Ishikawa (cell line): Measurements from ENCODE around the gene C16orf86.

Source experiments
- CEBPB ChIP-seq: IDR thresholded peaks from 2 replicates; pipeline ENCODE4 v1.6.1; 2012
- EGR1 ChIP-seq: IDR thresholded peaks from 2 replicates; pipeline ENCODE4 v1.6.1; 2012
- EP300 ChIP-seq: IDR thresholded peaks from 2 replicates; pipeline ENCODE4 v1.6.1; 2012; ENCODE audit warnings: borderline replicate concordance
- MAX ChIP-seq: IDR thresholded peaks from 2 replicates; pipeline ENCODE4 v1.6.1; 2012
- NFIC ChIP-seq: IDR thresholded peaks from 2 replicates; pipeline ENCODE4 v1.6.1; 2012
- REST ChIP-seq: IDR thresholded peaks from 2 replicates; pipeline ENCODE4 v1.6.1; 2012; ENCODE audit warnings: low read depth, mild to moderate bottlenecking
- TCF12 ChIP-seq: IDR thresholded peaks from 2 replicates; pipeline ENCODE4 v1.6.1; 2012; ENCODE audit warnings: low read depth
- TEAD4 ChIP-seq: IDR thresholded peaks from 2 replicates; pipeline ENCODE4 v1.6.1; 2012
- ZBTB7A ChIP-seq: IDR thresholded peaks from 2 replicates; pipeline ENCODE4 v1.6.1; 2012; ENCODE audit warnings: low read depth

GRCh38 chr16:67663151-67663876, 3.3 kb upstream of the C16orf86 start:
- TF ChIP-seq REST (no peak), CEBPB (no peak), ZBTB7A (no peak), NFIC (no peak), EP300 (no peak), MAX (no peak), EGR1 (no peak), TCF12 (no peak), TEAD4 (no peak)
